ENCODE measurements around the gene ANTXR2. TPM values are rescaled to one million over a fixed set of nuclear protein-coding genes. Genes with fewer than 3 reads are reported as not detected.

The ANTXR2 gene
- total and polyA plus RNA-seq, 9 of the 15 experiments (the other 6 are each of a cell fraction or from before 2014, with no cell fraction given) = 10.1 to 83.8 (median 60.3) TPM

GRCh38 chr4:79899481-79899880 lies 173.5 kb downstream of the ANTXR2 start:
- Histone ChIP-seq H4K20me1 (replicated peaks; ENCODE audit: control insufficient read depth, insufficient read depth, low read length) (no peaks in the 10 kb centered on the region), H3K4me3 (no peak overlapping the region), H3K9me1 (ENCODE audit: control insufficient read depth, insufficient read depth, low read length) (no peaks in the 10 kb centered on the region), H2AFZ (ENCODE audit: low read depth, low read length) (no peak overlapping the region), H3K27me3 (ENCODE audit: control insufficient read depth in 2 of 2, insufficient read depth in 2 of 2, low read length in 2 of 2) (no peaks in the 10 kb centered on the region), H3K9me3 (replicated peaks; ENCODE audit: control insufficient read depth, insufficient read depth, low read depth, low read length) (no peaks in the 10 kb centered on the region), H3K79me2 (ENCODE audit: control insufficient read depth, insufficient read depth, low read length) (no peaks in the 10 kb centered on the region), H3K4me2 (ENCODE audit: insufficient read depth, low read length) (no peak overlapping the region), H3K36me3 (ENCODE audit: control insufficient read depth, insufficient read depth, low read length) (no peaks in the 10 kb centered on the region), H3K9ac (ENCODE audit: insufficient read depth in 1 of 2, low read depth in 2 of 2, low read length in 2 of 2) (no peak overlapping the region), H3K27ac (ENCODE audit: extremely low read depth, low read depth, low read length) (no peak overlapping the region), H3K4me1 (replicated peaks in 1 of 2; ENCODE audit: control insufficient read depth in 2 of 2, insufficient read depth in 2 of 2, low read length in 2 of 2) (0 out of 5 replicates have a peak, but pooled peaks cover 0 to 4% of the 10 kb centered on the region in 2 experiments)
- TF ChIP-seq PHF21A (IDR thresholded peaks at IDR 0.05; ENCODE audit: borderline replicate concordance, low read depth) = no peak
- no peak for TF ChIP-seq MYBL2 (IDR thresholded peaks at IDR 0.05; ENCODE audit: low read depth)
- no peak for TF ChIP-seq MYBL2 (CRISPR knock-in tag; IDR thresholded peaks at IDR 0.05; ENCODE audit: borderline replicate concordance)
- TF ChIP-seq FOSL1 (tag; conservative IDR thresholded peaks at IDR 0.05) = no peak
- no peak for TF ChIP-seq ATF4 (CRISPR knock-in tag; IDR thresholded peaks at IDR 0.05)
- TF ChIP-seq TCF7 (IDR thresholded peaks at IDR 0.05; ENCODE audit: borderline replicate concordance) = no peak
- no peak for TF ChIP-seq ETS2 (tag; IDR thresholded peaks at IDR 0.05; ENCODE audit: borderline replicate concordance, poor library complexity, severe bottlenecking)
- TF ChIP-seq RBM14 (IDR thresholded peaks at IDR 0.05; ENCODE audit: borderline replicate concordance, insufficient read depth, low read depth, low read length) = no peak
- TF ChIP-seq NUFIP1 (IDR thresholded peaks at IDR 0.05; ENCODE audit: partially characterized antibody) = no peak
- TF ChIP-seq, protein P1, sequence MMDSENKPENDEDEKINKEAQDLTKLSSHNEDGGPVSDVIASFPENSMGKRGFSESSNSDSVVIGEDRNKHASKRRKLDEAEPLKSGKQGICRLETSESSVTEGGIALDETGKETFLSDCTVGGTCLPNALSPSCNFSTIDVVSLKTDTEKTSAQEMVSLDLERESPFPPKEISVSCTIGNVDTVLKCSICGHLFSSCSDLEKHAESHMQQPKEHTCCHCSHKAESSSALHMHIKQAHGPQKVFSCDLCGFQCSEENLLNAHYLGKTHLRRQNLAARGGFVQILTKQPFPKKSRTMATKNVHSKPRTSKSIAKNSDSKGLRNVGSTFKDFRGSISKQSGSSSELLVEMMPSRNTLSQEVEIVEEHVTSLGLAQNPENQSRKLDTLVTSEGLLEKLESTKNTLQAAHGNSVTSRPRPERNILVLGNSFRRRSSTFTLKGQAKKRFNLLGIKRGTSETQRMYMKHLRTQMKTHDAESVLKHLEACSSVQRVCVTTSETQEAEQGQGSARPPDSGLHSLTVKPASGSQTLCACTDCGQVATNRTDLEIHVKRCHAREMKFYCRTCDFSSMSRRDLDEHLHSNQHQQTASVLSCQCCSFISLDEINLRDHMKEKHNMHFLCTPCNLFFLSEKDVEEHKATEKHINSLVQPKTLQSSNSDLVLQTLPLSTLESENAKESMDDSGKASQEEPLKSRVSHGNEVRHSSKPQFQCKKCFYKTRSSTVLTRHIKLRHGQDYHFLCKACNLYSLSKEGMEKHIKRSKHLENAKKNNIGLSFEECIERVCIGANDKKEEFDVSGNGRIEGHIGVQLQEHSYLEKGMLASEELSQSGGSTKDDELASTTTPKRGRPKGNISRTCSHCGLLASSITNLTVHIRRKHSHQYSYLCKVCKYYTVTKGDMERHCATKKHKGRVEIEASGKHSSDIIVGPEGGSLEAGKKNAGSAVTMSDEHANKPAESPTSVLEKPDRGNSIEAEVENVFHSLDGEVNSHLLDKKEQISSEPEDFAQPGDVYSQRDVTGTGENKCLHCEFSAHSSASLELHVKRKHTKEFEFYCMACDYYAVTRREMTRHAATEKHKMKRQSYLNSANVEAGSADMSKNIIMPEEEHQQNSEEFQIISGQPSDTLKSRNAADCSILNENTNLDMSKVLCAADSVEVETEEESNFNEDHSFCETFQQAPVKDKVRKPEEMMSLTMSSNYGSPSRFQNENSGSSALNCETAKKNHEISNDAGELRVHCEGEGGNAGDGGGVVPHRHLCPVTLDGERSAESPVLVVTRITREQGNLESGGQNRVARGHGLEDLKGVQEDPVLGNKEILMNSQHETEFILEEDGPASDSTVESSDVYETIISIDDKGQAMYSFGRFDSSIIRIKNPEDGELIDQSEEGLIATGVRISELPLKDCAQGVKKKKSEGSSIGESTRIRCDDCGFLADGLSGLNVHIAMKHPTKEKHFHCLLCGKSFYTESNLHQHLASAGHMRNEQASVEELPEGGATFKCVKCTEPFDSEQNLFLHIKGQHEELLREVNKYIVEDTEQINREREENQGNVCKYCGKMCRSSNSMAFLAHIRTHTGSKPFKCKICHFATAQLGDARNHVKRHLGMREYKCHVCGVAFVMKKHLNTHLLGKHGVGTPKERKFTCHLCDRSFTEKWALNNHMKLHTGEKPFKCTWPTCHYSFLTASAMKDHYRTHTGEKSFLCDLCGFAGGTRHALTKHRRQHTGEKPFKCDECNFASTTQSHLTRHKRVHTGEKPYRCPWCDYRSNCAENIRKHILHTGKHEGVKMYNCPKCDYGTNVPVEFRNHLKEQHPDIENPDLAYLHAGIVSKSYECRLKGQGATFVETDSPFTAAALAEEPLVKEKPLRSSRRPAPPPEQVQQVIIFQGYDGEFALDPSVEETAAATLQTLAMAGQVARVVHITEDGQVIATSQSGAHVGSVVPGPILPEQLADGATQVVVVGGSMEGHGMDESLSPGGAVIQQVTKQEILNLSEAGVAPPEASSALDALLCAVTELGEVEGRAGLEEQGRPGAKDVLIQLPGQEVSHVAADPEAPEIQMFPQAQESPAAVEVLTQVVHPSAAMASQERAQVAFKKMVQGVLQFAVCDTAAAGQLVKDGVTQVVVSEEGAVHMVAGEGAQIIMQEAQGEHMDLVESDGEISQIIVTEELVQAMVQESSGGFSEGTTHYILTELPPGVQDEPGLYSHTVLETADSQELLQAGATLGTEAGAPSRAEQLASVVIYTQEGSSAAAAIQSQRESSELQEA (IDR thresholded peaks at IDR 0.05; ENCODE audit: low read depth) = no peak
- no peak for TF ChIP-seq ZNF274 (IDR thresholded peaks at IDR 0.05; ENCODE audit: borderline replicate concordance, low read depth, low read length)
- no peak for TF ChIP-seq KDM2B (CRISPR knock-in tag; IDR thresholded peaks at IDR 0.05)
- intact Hi-C loops (cut with micrococcal nuclease) (no loop called here), in situ Hi-C loops (cut with MboI) (no loop called here)
- BruUV-seq (replicated peaks) = no TSS peak
- ChIA-PET CTCF (ENCODE audit: low intra/inter-chr PET ratio) (no interaction called here), POLR2A (interaction anchor here (0.5 to 1.0 kb wide), 2 partner anchors 15 to 314 kb away, joined by 3 to 4 read pairs; no protein-coding TSS in a partner anchor)
- FAIRE-seq (no peak), ATAC-seq (no peak), DNase-seq (ENCODE audit: extremely low read depth in 1 of 4, low spot score in 3 of 4) (no peak)
- WGBS (ENCODE audit: insufficient coverage, low coverage, missing lambda C conversion rate) = 82% methylated on average over 4 of the region's 4 CpGs

All from K562 (cell line).